HL-60 (cell line): ENCODE data around the gene OR6B3.

ENCODE experiments used
- CTCF ChIP-seq: IDR thresholded peaks from one replicate; pipeline ENCODE4 v1.5.1; 2011; ENCODE audit warnings: low read length, control low read depth, inconsistent platforms; ENCODE audit not compliant: insufficient read depth
- GABPA ChIP-seq: IDR thresholded peaks from 2 replicates; pipeline ENCODE4 v1.6.1; 2012; ENCODE audit warnings: low read depth

DNA sequence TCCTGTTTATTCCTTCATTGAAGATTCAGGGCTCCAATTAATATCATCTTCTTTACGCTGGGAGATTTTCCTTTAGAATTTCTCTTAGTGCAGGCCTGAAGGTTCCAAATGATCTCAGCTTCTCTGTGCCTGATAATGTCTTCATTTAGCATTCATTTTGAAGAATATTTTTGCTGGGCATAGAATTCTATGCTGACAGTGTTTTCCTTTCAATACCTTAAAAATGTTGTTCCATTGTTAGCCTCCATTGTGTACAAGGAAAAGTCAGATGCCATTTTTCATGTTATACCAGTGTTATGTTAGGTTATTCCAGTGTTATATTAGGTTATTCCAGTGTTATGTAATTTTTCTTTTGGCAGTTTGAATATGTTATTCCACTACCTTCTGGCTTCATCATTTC is 14.9 kb upstream of the OR6B3 start:
- no peak for TF ChIP-seq CTCF
- TF ChIP-seq GABPA: no peak
